ENCODE data around the gene TRIM36.

Gene TRIM36

DNA sequence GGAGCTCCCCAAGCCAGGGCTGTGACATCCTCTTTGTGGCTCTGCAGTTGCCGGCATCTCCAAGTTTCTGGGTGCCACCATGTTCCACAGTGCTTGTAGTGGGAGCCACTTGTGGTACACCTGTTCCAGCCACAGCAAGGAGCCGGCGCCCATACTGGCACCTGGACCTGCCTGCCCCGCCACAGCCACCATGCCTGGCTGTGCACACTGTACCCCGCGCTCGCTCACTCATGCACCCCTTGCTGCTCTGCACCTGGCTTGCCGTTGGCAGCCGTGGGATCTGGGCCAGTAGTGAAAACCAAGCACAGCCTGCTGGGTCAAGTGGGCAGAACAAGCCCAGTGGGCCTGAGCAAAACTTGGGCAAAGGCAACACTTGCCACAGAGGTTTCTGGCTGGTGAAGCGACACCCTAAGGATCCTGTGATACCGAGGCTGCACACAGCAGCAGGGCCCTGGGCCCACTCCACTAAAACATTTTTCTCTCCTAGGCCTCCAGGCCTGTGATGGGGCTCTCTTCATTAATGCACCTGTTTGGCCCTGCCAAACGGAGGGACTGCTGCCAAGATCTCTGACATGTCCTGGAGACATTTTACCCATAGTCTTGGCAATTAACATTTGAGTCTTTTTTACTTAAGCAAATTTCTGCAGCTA, 2.8 kb downstream of the TRIM36 start:
- no peak for DNase-seq

DNA sequence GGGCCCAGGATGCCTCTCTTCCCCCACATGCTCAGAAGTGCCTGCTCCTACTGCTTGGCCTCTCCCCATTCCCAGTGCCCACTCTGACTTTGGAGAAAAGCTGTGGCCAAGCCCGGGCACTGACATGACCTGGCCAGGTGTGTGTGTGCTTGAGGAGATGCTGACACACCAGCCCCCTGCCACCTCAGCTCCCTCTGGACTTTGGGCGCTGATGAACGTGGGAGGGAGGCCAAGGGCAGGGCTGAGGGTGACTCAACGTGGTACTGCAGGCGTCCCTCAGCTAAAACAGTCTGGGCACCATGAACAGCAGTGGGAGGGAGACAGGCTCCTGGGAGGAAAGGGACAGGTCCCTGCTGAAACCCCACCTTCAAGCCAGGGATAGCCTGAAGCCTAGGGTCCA, 3.9 kb downstream of the TRIM36 start:
- no peak for DNase-seq

GRCh38 chr5:115160975-115161475, 8.7 kb downstream of the TRIM36 start:
- DNase-seq, result no peak

GRCh38 chr5:115151208-115151805, 18.4 kb downstream of the TRIM36 start:
- no peak for DNase-seq

GRCh38 chr5:115150512-115150911, 19.2 kb downstream of the TRIM36 start:
- no peak for DNase-seq

DNA sequence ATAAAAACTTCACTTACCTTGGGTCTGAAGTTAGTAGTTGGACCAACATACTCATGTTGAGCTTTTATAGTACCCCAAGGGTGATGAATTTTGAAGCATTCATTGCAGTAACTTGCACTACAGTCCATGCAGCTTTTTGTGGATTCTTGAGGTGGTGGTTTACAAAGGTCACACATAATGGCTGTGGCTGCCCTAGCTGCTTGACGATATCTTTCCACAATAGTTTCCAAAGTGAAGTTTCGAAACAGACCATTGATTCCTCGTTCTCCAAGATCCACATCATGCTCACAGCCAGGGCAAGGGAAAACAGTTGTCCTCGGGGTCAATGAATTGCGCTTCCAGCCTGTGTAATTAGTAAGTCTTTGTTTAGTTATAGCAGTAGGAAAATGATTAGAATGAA, 22.7 kb downstream of the TRIM36 start:
- no peak for DNase-seq

DNA sequence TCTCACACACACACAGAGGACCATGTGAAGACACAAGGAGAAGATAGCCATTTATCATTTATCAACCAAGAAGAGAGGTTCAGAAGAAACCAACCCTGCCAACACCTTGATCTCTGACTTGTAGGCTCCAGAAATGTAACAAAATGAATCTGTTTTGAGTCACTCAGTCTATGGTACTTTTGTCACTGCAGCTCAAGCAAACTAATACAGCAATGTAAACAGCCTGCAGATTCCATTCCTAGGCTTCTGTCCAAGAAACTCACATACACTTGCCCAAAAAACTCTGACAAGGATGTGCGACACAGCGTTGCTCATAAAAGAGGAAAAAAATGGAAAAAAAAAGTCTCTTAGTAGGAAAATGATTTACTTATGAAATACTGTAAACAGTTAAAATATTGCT, 33.4 kb downstream of the TRIM36 start:
- no peak for DNase-seq

DNA sequence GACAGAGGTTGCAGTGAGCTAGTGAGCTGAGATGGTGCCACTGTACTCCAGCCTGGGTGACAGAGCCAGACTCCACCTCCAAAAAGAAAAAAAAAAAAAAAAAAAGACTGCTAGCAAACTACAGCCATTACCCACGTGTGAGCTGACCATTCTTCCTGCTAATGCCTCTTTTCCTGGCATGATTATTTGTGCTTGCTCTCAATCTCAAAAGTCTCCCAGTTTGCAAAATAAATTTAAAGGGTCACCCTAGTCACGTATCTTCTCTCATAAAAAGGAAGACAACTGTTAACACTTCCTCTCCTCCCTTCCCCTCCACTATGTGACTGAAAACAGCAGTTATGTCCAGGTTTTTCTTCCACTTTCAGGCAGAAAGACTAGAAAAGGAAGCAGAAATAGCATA, 37.2 kb downstream of the TRIM36 start:
- no peak for DNase-seq

DNA sequence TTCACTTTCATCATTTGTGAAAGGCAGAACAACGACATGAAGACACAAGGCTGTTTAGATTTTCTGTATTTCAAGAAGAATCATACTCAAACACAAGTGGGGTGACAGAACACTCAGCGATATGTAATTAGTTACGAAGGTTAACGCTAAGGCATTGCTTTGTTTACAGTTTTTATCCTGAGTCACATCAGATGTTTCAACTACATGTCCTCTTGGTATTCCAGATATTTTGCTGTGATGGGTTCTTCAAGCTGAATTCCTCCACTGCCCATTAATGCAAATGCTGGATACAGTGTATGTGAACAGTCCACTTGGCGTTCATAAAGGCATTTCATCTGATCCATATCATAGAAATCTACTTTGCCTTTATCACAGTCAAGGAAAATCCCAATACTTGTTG, 43.4 kb downstream of the TRIM36 start:
- no peak for DNase-seq

- DNase-seq, result no peak
Measured at GRCh38 chr5:115124741-115125140, 45.0 kb downstream of the TRIM36 start.

- no peak for DNase-seq
Measured at GRCh38 chr5:115116001-115116400, 53.7 kb downstream of the TRIM36 start.

DNA sequence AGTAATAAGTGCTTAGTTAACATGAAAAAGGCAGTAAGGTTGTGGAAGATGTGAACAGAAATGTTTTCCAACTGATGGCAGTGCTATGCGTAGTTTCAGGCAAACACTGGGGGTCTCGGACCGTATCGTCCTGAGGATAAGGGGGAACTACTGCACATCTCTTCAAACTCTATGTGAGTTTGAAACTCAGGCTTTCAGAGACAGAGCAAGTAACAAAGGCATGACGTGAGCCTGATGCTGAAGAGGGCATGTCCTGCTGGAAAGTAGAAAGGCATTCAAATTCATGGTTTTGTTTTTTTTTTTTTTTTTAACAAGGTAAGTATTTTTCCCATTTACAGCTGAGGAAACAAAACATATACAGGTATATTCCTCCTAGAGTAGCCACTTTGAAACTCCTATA, 59.9 kb downstream of the TRIM36 start:
- DNase-seq, result no peak

DNA sequence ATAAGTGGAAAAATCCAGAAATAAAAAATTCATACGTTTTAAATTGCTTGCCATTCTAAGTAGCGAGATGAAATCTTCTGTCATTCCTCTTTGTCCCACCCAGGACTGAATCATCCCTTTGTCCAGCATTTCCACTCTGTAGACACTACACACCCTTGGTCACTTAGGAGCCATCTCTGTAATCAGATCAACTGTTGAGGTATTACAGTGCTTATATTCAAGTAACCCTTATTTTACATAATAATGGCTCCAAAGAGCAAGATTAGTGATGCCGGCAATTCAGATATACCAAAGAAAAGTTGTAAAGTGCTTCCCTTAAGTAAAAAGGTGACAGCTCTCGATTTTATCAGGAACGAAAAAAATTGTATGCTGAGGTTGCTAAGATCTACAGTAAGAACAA, 60.4 kb downstream of the TRIM36 start:
- no peak for DNase-seq

GRCh38 chr5:115100319-115100955, 69.3 kb downstream of the TRIM36 start:
- DNase-seq, result peak in 4 of 51 donors; percentile 1 to 14 (median 2)

DNA sequence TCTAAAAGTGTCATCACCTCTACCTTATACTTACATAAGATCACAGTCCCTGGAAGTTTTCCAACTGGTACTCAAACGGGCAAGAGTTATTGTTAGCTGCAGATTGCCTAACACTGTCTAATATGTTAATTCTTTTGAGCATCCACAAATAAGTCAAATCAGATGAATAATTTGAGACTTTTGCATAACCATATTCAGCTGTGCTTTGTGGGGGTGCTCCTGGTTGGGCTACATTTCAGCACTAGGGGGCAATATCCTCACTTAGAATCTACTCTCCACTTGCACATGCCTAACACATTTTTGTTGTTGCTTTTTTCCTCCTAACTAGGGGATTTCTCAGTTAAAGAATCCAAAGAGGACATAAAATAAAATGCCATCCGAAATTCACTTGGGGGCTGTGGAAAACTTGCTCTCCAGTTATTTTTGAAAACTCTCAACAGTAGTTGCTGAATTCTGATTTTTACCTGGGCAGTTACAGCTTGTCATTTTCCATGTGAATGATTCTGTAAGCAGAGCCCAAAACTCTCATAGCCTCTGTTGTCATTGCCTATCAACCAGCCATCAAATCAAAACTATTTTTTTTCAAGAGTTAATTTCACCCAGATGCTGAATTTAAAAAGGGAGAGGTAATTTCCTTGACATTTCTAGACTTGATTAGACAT, 71.5 kb downstream of the TRIM36 start:
- peak in 12 of 51 donors; percentile 0 to 61 (median 6) for DNase-seq

GRCh38 chr5:115097236-115097635, 72.5 kb downstream of the TRIM36 start:
- no peak for DNase-seq

- peak in 4 of 51 donors; percentile 1 to 43 (median 19) for DNase-seq
Measured at GRCh38 chr5:115096034-115096769, 73.5 kb downstream of the TRIM36 start.

DNA sequence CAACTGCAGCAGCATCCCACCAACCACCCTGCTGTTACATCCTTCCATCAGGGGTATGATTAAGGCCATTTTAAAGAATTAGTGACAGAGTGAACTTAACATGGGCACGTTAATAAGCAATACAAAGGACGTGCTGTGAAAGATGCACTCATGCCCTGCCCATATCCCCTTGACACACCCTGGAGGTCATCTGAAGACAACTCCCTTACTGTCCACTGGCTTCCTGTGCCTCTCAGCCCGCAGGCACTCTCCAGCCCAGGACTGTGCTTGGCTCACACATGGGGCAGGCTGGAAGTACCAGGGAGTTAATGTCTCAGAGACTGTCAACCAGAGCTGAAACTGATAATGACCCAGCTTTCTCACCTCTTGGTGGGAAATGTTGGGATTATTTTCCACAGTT, 81.8 kb downstream of the TRIM36 start:
- no peak for DNase-seq

GRCh38 chr5:115086473-115086872, 83.2 kb downstream of the TRIM36 start:
- DNase-seq, result no peak

DNA sequence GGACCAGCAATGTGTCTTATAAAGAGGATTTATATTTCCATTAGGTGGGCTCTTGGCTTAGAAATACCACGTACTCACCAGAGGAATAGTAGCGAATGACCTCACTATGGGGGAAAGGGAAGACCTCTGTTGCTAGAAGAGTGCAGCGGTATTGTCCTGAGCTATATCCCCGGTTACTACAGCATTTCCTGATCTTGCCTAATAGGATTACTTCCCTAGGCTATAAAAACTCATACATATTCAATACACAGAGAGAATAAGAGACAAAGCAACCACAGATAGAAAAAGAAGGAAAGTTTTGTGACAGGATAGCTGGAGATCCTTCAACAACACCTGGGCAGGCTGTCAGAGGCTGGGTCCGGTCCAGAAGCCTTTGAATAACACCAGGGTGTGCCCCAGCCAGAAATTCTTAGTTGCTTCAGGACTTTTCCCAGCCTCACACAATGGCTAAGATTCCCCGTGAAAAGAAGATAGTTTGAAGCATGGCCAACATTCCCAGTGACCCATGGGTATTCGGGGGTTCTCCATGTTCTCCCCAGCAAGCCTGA, 85.4 kb downstream of the TRIM36 start:
- DNase-seq, result no peak

GRCh38 chr5:115079924-115080623, 89.6 kb downstream of the TRIM36 start:
- no peak for DNase-seq

Measured in hypothalamus (tissue), 51 donors.